Astrocyte of the spinal cord (primary cell): Measurements from ENCODE around the gene TMEM203.

ENCODE experiments used
- DNase-seq: peaks from one replicate; pipeline ENCODE4 v3.0.0; 2011; ENCODE audit warnings: low read depth, low spot score
- H3K4me3 ChIP-seq: 2 replicates; pipeline ENCODE4 v1.5.1; 2011; ENCODE audit warnings: low read depth, mild to moderate bottlenecking, low read length, moderate library complexity
- in situ Hi-C: cut with HindIII; loops from 2 replicates; pipeline ENCODE4 v1.10.0; 2017; ENCODE audit warnings: low sequenced_read_pairs
- TF ChIP-seq, protein P1 (sequence below): IDR thresholded peaks from 2 replicates; pipeline ENCODE4 v1.5.1; 2012; ENCODE audit warnings: low read depth, mild to moderate bottlenecking, low read length, inconsistent platforms

Gene TMEM203

DNA sequence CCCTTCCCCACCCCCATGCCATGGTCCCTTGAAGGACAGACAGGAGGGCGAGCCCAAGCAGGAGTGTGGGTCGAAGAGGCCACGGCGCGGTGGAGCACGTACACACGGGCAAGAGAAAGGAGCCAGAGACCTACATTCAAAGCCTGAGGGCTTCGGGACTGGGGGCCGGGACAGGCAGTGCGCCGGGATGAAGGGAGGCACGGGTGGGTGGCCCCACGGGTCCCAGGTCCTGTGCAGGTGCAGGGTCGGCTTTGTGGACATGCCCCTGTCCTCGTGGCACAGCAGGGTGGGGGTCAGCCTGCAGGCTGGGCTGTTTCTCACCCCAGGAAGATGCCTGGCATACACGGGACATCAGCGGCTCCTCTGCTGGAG is 45.4 kb downstream of the TMEM203 start:
- DNase-seq = no peak
- H3K4me3 ChIP-seq = no peak overlapping the region
- TF ChIP-seq, protein P1, sequence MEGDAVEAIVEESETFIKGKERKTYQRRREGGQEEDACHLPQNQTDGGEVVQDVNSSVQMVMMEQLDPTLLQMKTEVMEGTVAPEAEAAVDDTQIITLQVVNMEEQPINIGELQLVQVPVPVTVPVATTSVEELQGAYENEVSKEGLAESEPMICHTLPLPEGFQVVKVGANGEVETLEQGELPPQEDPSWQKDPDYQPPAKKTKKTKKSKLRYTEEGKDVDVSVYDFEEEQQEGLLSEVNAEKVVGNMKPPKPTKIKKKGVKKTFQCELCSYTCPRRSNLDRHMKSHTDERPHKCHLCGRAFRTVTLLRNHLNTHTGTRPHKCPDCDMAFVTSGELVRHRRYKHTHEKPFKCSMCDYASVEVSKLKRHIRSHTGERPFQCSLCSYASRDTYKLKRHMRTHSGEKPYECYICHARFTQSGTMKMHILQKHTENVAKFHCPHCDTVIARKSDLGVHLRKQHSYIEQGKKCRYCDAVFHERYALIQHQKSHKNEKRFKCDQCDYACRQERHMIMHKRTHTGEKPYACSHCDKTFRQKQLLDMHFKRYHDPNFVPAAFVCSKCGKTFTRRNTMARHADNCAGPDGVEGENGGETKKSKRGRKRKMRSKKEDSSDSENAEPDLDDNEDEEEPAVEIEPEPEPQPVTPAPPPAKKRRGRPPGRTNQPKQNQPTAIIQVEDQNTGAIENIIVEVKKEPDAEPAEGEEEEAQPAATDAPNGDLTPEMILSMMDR = no peak
- in situ Hi-C loops = no loop called here

DNA sequence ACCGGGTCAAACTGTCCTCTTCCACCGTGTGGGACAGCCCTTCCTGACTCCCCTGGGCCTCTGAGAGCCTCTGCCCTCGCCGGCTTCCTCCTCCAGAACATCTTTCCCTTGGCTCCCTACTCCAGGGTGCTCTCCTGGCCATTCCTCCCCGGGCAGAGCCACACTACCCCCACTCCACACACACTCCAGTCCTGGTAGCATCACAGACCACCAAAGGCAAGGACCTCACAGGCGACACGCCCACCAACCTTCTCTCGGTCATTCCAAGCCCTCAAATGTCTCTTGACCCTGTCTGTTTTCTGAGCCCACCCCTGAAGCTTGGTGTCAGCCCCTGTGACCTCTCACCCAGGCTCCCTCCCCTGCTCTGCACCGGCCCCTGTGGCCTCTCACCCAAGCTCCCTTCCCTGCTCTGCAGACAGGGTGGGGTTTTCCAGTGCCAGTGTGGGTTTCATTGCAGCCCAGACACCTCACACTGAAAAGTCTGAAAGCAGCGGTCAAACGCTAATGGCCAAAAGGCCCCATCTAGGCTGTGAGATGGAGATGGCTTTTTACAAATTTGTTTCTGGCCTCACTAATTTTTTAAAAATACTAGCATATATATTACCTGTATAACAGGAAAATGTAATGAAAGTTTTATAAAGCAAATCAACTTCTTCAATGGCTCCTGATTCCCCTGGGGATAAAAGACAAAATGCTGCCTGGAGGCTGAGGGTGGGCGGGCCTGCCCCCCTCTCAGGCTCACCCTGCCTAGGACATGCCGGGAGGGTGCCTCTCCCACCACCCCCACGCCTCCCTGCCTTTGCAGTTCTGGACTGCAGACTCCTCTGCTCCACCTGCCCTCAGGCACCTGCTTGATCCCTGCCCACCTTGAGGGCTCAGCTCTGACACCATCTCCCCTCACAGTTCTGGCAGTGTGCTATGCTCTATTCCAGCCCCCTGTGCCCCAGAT is 46.1 kb downstream of the TMEM203 start:
- no peak overlapping the region for H3K4me3 ChIP-seq
- TF ChIP-seq, protein P1 = no peak
- DNase-seq = no peak
- in situ Hi-C loops = no loop called here

DNA sequence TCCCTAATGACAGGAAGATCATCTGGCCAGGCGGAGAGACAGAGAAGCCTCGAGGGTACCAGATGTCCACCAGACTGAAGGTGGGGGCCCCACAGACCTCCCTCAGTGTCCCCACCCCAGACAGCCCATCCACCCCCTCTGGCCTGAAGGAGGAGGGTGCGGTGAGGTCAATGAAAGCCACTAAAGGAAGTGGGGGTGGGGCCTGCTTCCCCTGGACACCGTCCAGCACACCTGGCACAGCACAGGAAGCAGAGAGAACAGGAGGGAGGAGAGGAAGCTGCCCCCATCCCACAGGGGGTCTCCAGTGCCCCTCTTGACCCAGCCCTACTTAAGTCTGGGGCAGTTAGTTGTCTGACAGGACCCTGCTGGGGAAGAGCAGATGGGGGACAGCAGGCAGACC is 46.8 kb downstream of the TMEM203 start:
- in situ Hi-C loops = no loop called here
- no peak for DNase-seq
- H3K4me3 ChIP-seq = no peak overlapping the region
- TF ChIP-seq, protein P1 = no peak

DNA sequence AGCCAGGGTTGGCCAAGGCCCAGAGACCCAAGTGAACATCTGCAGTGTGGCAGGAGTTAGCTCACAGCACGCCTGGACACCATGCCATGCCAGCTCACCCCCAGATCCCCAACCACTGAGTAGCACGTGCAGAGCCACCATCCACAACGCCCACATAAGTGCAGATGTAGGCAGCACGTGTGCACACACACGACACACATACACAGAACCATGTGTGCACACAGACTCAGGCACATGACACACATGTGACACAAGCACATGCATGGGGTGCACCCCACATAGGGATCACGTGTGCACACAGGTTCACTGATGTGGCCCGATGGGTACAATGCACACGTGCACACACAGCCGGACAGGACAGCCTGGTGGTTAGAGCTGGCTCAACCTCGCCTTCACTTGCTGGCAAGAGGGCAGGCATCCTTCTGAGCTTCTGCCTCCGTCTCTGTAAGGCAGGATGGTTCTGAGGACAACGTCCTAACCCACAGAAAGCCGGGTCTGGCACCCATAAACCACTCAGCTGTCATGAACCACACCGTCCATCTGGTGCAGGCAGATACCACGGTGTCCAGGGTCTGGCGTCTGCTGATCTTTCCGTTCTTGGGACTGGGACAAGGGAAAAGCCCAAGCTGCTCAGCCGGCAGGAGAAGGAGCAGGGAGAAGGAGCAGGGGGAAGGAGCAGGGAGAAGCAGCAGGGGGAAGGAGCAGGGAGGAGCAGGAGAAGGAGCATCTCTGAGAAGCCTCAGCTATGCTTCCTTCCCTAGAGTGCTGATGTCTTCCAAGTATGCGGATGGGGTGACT is 47.6 kb downstream of the TMEM203 start:
- DNase-seq = no peak
- H3K4me3 ChIP-seq = no peak overlapping the region
- in situ Hi-C loops = no loop called here
- TF ChIP-seq, protein P1 = no peak

DNA sequence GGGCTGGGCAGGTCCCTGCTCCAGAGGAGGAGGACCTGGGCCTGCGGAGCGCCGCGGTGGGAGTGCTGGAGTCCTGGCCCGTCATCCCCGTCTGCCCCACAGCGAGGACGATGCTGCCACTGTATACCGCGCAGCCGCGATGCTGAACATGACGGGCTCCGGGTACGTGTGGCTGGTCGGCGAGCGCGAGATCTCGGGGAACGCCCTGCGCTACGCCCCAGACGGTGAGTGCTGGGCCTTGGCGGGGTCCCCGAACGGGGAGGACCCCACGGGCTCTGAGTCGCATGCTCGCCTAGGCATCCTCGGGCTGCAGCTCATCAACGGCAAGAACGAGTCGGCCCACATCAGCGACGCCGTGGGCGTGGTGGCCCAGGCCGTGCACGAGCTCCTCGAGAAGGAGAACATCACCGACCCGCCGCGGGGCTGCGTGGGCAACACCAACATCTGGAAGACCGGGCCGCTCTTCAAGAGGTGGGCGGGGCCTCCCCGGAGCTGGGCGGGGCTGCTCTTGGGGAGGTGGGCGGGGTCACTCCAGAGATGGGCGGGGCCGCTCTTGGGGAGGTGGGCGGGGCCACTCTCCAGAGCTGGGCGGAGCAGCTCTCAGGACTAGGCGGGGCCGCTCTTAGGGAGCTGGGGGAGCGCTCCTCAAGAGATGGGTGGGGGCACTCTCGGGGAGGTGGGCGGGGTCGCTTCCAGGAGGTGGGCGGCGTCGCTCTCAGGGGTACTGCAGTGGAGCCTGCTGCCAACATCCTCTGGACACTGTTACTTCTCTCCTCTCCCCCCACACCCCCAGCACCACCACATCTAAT is 48.7 kb downstream of the TMEM203 start:
- H3K4me3 ChIP-seq = peak overlapping the region; percentile 26
- DNase-seq = peak; percentile 26
- in situ Hi-C loops = no loop called here
- TF ChIP-seq, protein P1 = no peak
